ENCODE data around the gene PPL.

PPL gene

GRCh38 chr16:4913130-4913773, 23.7 kb downstream of the PPL start:
- Histone ChIP-seq H4K20me1 (peaks cover 28% of the 10 kb centered on the region), H3K4me2 (peak overlapping the region; percentile 50), H3K36me3 (no peaks in the 10 kb centered on the region), H3K27me3 (no peaks in the 10 kb centered on the region), H3K9me3 (no peaks in the 10 kb centered on the region), H3K4me3 (no peak overlapping the region), H3K4me1 (peaks cover 28% of the 10 kb centered on the region), H3K27ac (no peak overlapping the region), H3K9ac (no peak overlapping the region)
- TF ChIP-seq Cebpa-rat (IDR thresholded peaks at IDR 0.05) = no peak

GRCh38 chr16:4911970-4912386, 25.0 kb downstream of the PPL start:
- Histone ChIP-seq H3K9ac (no peak overlapping the region), H3K27me3 (no peaks in the 10 kb centered on the region), H3K4me1 (peaks cover 28% of the 10 kb centered on the region), H3K9me3 (no peaks in the 10 kb centered on the region), H3K27ac (no peak overlapping the region), H3K36me3 (no peaks in the 10 kb centered on the region), H4K20me1 (peaks cover 28% of the 10 kb centered on the region), H3K4me3 (no peak overlapping the region), H3K4me2 (no peak overlapping the region)
- no peak for TF ChIP-seq Cebpa-rat (IDR thresholded peaks at IDR 0.05)

DNA sequence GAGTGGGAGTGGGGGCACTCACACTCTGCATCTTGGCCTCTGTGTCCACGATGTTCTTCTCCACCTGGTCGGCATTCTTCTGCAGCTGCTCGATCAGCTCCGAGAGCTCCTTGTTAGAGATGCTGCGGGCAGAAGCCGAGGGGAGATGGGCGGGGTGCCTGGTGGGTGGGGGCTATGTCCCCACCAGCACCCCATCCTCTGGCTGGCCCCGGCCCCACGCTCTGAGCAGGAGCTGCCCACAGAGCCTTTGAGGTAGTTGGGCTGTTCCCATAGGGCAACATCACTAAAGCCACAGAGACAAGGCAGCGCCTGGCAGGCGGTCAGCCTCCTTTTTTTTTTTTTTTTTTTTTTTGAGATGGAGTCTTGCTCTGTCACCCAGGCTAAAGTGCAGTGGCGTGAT, 26.1 kb downstream of the PPL start:
- Histone ChIP-seq H3K27me3 (no peaks in the 10 kb centered on the region), H3K9ac (no peak overlapping the region), H3K4me2 (no peak overlapping the region), H3K4me3 (no peak overlapping the region), H4K20me1 (peaks cover 27% of the 10 kb centered on the region), H3K36me3 (no peaks in the 10 kb centered on the region), H3K4me1 (peaks cover 26% of the 10 kb centered on the region), H3K27ac (no peak overlapping the region), H3K9me3 (no peaks in the 10 kb centered on the region)
- no peak for TF ChIP-seq Cebpa-rat (IDR thresholded peaks at IDR 0.05)

GRCh38 chr16:4909825-4910224, 27.1 kb downstream of the PPL start:
- no peaks in the 10 kb centered on the region for H3K9me3 ChIP-seq
- no peak overlapping the region for H3K27ac ChIP-seq
- H3K4me2 ChIP-seq = no peak overlapping the region
- no peak overlapping the region for H3K4me3 ChIP-seq
- peaks cover 16% of the 10 kb centered on the region for H3K4me1 ChIP-seq
- no peaks in the 10 kb centered on the region for H3K27me3 ChIP-seq
- H4K20me1 ChIP-seq = peaks cover 18% of the 10 kb centered on the region
- no peak overlapping the region for H3K9ac ChIP-seq
- TF ChIP-seq Cebpa-rat (IDR thresholded peaks at IDR 0.05) = no peak
- no peaks in the 10 kb centered on the region for H3K36me3 ChIP-seq

- no peak for TF ChIP-seq Cebpa-rat (IDR thresholded peaks at IDR 0.05)
- H3K4me2 ChIP-seq = no peak overlapping the region
- peaks cover 7% of the 10 kb centered on the region for H3K4me1 ChIP-seq
- H3K27me3 ChIP-seq = no peaks in the 10 kb centered on the region
- no peak overlapping the region for H3K9ac ChIP-seq
- H3K9me3 ChIP-seq = no peaks in the 10 kb centered on the region
- peaks cover 10% of the 10 kb centered on the region; the same call in 1 of the 2 replicates for H4K20me1 ChIP-seq
- H3K4me3 ChIP-seq = no peak overlapping the region
- H3K36me3 ChIP-seq = no peaks in the 10 kb centered on the region
- H3K27ac ChIP-seq = no peak overlapping the region
These were observed 28.0 kb downstream of the PPL start for GRCh38 chr16:4908854-4909401.

DNA sequence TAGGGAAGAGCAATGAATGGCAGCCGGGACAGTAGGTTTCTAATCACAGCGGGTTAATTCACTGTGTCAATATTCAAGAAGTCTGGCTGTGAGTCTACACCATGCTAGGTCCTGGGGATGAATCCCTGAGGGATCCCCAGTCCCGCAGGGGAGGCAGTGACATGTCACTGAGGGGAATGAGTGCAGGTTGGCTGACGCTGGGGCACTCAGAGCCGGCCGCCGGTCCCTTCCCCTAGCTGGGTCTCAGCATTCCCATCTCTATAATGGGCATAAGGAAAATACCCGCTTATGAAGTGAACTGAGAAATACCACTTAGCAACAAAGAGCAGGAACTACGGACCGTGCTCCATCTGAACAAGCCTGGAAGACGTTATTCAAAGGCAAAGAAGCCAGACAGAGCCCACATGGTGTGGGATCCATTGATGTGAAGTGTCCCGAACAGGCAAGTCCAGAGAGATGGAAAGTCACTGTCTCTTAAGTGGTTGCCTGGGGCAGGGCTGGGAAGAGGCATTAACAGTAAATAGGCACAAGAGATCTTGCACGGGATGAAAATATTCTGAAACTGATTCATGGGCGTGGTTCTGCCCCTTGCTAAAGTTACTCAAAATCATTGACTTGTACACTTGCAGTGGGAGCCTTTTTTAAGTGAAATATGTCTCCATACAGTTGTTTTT, 31.9 kb downstream of the PPL start:
- H3K9ac ChIP-seq = no peak overlapping the region
- H4K20me1 ChIP-seq = no peaks in the 10 kb centered on the region
- no peaks in the 10 kb centered on the region for H3K9me3 ChIP-seq
- peaks cover 4% of the 10 kb centered on the region for H3K4me1 ChIP-seq
- H3K4me3 ChIP-seq = no peak overlapping the region
- no peaks in the 10 kb centered on the region for H3K27me3 ChIP-seq
- no peak overlapping the region for H3K27ac ChIP-seq
- no peaks in the 10 kb centered on the region for H3K36me3 ChIP-seq
- TF ChIP-seq Cebpa-rat (IDR thresholded peaks at IDR 0.05) = no peak
- H3K4me2 ChIP-seq = no peak overlapping the region

DNA sequence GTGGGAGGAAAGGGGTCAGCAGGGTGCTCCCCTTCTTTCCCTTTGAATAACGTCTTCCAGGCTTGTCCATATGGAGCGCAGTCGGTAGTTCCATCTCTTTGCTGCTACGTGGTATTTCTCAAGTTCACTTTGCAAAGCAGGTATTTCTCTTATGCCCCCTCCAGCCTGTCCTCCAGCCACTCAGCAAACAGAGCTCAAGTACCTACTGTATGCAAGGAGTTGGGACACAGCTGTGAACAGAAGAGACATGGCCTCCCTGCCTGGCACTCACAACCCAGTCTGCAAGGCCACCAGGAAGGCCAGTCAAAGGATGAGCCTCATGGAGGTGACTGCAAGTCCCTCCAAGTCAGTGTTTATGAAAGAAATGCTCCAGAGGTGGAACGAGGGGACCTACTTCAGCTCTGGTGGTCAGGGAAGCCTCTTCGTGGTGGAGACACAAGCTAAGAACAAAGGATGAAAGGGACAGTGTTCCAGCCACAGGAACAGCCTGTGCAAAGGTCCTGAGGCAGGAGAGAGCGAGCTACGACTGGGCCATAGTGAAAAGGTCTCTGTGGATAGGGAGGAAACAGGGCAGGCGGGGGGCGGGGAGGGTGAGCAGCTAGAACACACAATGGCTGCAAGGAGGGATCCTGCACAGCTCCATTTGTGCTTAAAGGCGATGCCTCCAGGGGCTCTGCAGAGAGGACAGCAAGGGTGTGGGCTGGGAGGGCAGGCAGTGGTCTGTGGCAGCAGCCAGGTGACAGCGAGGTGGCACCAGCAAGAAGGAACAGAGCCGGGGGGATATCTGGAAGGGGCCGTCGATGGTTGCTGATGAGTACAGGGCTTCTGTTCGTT, 32.6 kb downstream of the PPL start:
- H3K27ac ChIP-seq = no peak overlapping the region
- no peak overlapping the region for H3K4me2 ChIP-seq
- no peaks in the 10 kb centered on the region for H4K20me1 ChIP-seq
- peaks cover 7% of the 10 kb centered on the region for H3K4me1 ChIP-seq
- no peak overlapping the region for H3K9ac ChIP-seq
- no peak for TF ChIP-seq Cebpa-rat (IDR thresholded peaks at IDR 0.05)
- no peaks in the 10 kb centered on the region for H3K9me3 ChIP-seq
- H3K4me3 ChIP-seq = no peak overlapping the region
- H3K36me3 ChIP-seq = no peaks in the 10 kb centered on the region
- no peaks in the 10 kb centered on the region for H3K27me3 ChIP-seq

DNA sequence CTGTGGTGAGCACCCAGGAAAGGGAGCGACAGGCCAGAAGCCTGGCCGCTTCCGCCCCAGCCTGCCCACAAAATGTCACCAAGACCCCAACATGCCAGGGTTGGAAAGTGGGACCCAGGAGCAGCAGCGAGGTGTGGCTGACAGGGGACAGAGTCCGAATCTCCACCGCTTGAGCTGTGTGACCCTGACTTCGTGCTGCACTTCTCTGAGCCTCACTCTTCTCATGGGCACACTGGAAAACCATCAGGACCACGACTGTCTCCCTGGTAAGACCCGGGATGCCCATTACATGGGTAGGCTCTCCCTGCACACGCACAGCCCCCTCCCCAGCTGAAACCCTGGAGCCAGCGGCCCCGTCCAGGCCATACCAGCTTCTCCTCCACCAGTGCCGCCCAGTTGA, 34.9 kb downstream of the PPL start:
- Histone ChIP-seq H3K9ac (no peak overlapping the region), H4K20me1 (no peaks in the 10 kb centered on the region), H3K4me1 (peaks cover 7% of the 10 kb centered on the region), H3K27ac (no peak overlapping the region), H3K9me3 (no peaks in the 10 kb centered on the region), H3K4me3 (no peak overlapping the region), H3K36me3 (no peaks in the 10 kb centered on the region), H3K27me3 (no peaks in the 10 kb centered on the region), H3K4me2 (no peak overlapping the region)
- no peak for TF ChIP-seq Cebpa-rat (IDR thresholded peaks at IDR 0.05)

GRCh38 chr16:4900750-4901149, 36.2 kb downstream of the PPL start:
- no peaks in the 10 kb centered on the region for H3K27me3 ChIP-seq
- H3K9me3 ChIP-seq = no peaks in the 10 kb centered on the region
- H3K4me3 ChIP-seq = no peak overlapping the region
- H3K36me3 ChIP-seq = no peaks in the 10 kb centered on the region
- H3K27ac ChIP-seq = no peak overlapping the region
- no peak for TF ChIP-seq Cebpa-rat (IDR thresholded peaks at IDR 0.05)
- peaks cover 7% of the 10 kb centered on the region for H3K4me1 ChIP-seq
- H3K9ac ChIP-seq = no peak overlapping the region
- no peaks in the 10 kb centered on the region for H4K20me1 ChIP-seq
- H3K4me2 ChIP-seq = no peak overlapping the region

DNA sequence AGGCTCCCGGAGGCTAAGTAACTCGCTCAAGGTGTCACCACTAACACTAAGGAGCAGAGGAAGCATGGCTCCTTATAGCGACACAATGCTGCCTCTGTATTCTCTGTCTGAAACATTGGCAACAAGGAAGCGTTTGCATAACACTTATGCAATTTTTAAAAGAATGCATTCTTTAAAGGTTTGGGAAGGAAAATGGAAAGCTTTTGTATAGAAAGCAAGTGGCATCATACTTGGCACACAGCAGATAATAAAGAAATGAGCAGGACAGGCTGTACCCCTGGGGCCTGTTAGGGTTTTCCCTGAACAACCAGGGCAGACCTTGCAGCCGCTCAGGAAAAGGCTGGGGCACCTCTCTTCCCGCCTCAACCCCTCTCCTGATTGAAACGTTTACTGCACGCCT, 36.9 kb downstream of the PPL start:
- Histone ChIP-seq H3K4me1 (peaks cover 7% of the 10 kb centered on the region), H3K4me3 (no peak overlapping the region), H3K4me2 (no peak overlapping the region; the same call in 1 of the 2 replicates), H3K36me3 (no peaks in the 10 kb centered on the region), H4K20me1 (no peaks in the 10 kb centered on the region; the same call in 1 of the 2 replicates), H3K9me3 (no peaks in the 10 kb centered on the region), H3K27me3 (no peaks in the 10 kb centered on the region), H3K9ac (no peak overlapping the region), H3K27ac (no peak overlapping the region)
- no peak for TF ChIP-seq Cebpa-rat (IDR thresholded peaks at IDR 0.05)
